Measurements from ENCODE around the gene SMNDC1.

Gene SMNDC1

DNA sequence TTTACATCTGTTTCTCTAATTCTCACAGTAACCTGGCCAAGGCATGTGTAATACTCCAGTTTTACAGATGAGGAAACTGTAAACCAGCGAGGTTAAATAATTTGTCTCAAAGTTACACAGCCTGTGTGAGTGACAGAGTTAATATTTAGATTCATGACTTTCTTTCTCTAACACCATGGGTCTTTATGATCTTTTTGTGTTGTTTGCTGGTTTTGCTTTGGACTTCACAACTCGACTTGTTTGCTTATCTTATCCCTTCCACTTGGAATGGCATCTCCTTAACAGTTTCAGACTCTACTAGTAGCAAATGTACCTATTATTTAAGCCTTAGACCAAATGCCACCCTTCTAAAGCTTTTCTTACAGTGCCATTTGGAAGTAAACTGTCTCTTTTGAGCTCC is 62.9 kb downstream of the SMNDC1 start:
- no peaks in the 10 kb centered on the region for H3K4me1 ChIP-seq (ENCODE audit: control insufficient read depth in 5 of 5, insufficient read depth in 5 of 5, low read length in 5 of 5)
- no peak overlapping the region for H3K4me3 ChIP-seq (ENCODE audit: low read depth in 1 of 5, low read length in 5 of 5)
- no peak overlapping the region for H3K9ac ChIP-seq (ENCODE audit: low read length in 5 of 5)
- no peaks in the 10 kb centered on the region for H3K9me3 ChIP-seq (ENCODE audit: control insufficient read depth in 5 of 5, low read length in 5 of 5)
- H3K36me3 ChIP-seq (ENCODE audit: control insufficient read depth in 5 of 5, insufficient read depth in 5 of 5, low read length in 5 of 5), result peaks cover 3 to 14% (median 6%) of the 10 kb centered on the region in 5 donors
- no peak overlapping the region for H3K27ac ChIP-seq (ENCODE audit: low read depth, low read length)
- H3K27me3 ChIP-seq (ENCODE audit: control insufficient read depth in 5 of 5, insufficient read depth in 4 of 5, low read length in 5 of 5), result no peaks in the 10 kb centered on the region

DNA sequence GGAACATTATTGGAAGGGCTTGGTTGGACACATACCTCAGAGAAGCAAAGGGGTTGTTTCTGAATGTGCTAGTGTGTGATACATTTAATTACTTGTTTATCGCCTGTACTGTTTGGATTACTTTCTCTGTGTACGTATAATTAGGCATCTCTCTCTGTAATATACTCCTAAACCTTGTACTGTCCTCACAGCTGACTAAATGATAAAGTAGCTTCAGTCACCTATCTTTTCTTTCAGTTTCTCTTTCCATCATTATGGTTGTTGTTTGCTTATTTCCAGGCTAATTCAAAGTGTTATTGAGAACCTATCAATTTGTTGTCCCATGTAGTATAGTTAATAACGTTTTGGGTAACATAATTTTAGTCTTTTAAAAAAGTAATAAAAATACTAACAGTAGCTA is 63.3 kb downstream of the SMNDC1 start:
- peaks cover 3 to 12% (median 6%) of the 10 kb centered on the region in 5 donors for H3K36me3 ChIP-seq (ENCODE audit: control insufficient read depth in 5 of 5, insufficient read depth in 5 of 5, low read length in 5 of 5)
- H3K9me3 ChIP-seq (ENCODE audit: control insufficient read depth in 5 of 5, low read length in 5 of 5), result no peaks in the 10 kb centered on the region
- H3K27ac ChIP-seq (ENCODE audit: low read depth, low read length), result no peak overlapping the region
- no peak overlapping the region for H3K4me3 ChIP-seq (ENCODE audit: low read depth in 1 of 5, low read length in 5 of 5)
- no peaks in the 10 kb centered on the region for H3K4me1 ChIP-seq (ENCODE audit: control insufficient read depth in 5 of 5, insufficient read depth in 5 of 5, low read length in 5 of 5)
- H3K27me3 ChIP-seq (ENCODE audit: control insufficient read depth in 5 of 5, insufficient read depth in 4 of 5, low read length in 5 of 5), result no peaks in the 10 kb centered on the region
- H3K9ac ChIP-seq (ENCODE audit: low read length in 5 of 5), result no peak overlapping the region

Measured in subcutaneous abdominal adipose tissue (tissue), 5 donors.